EL (cell line): ENCODE measurements around the gene QSER1.

Experiments
- DNase-seq: peaks from one replicate; pipeline ENCODE4 v3.0.0-alpha.2; 2016

Gene QSER1

DNA sequence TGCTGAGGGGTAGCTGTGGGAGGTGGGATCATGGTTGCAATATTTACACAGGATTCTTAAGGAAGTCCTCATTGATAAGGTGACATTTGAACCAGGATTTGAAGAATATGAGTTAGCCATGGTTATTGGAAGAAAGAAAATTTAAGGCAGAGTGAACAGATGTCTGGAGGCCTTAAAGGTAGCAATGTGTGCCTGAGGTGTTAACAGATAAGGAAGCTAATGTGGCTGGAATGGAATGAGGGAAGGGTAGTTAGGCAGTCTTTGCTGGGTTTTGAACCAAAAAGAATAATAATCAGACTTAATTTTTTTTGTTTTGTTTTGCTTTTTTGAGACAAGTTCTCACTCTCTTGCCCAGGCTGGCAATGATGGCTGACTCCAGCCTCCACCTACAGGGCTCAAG lies 113.4 kb downstream of the QSER1 start:
- DNase-seq = no peak

DNA sequence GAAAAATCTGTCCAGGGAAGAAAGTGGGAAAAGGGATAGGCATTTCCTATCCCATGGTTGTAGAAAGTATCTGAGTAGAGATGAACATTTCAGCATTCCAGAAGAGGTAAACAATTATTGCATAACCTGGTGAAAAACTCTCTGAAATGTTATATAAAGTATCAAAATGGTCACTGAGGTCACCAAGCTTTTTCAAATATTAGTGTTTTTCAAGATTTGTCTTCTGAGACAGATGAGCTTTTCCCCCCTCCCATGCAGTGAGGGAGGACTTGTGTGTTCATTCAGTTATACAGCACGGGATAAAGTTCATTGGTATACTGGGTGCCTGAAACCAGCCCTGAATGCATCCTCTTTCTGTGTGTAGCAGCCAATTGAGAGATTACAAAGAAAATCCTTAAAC lies 121.1 kb downstream of the QSER1 start:
- no peak for DNase-seq

DNA sequence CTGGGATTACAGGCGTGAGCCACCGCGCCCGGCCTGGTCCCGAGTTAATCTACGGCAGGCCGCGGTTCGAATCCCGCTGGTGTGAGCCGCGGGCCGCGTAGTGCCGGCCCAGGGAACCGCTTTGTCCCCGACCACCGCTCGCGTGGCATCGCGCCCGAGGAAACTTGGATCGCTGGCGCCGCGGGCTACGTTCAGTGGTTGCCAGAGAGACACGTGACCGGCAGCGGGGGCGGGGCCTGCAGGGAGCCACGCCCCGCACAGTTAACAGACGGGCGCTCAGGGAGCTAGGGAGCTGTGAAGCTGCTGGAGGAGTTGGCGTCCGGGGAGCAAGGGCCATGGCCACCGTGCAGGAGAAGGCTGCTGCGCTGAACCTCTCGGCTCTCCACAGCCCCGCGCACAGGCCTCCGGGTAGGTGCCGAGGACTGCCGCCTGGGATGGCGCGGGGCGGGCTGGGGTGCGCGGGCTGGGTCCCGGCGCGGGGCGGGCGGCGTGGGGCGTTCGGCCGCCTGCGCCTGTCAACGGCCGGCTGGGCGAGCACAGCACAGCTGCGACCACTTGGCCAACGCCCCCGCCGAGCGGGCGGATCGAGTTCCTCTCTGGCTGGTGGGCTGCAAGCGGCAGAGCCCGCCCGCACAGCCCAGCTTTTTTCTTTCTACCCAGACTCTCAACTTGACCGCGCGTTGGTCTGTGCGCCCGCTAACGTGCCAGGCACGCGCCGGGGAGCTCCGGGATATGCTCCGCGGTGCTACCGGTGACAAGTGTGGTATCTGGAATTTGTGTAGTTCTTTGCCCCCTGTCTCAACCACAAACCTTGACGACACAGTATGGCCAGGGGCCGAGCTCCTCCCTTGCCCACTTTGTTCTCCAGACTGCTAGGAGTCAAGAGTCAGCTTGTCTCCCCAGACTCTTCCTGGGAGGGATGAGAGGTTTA lies 123.3 kb downstream of the QSER1 start, which contains the start of gene DEPDC7:
Gene DEPDC7 (plus strand): TSS at position 258 of the 931 bp plus-strand sequence. CDS start 78 bp downstream, at position 336.
- peak; percentile 91 for DNase-seq

DNA sequence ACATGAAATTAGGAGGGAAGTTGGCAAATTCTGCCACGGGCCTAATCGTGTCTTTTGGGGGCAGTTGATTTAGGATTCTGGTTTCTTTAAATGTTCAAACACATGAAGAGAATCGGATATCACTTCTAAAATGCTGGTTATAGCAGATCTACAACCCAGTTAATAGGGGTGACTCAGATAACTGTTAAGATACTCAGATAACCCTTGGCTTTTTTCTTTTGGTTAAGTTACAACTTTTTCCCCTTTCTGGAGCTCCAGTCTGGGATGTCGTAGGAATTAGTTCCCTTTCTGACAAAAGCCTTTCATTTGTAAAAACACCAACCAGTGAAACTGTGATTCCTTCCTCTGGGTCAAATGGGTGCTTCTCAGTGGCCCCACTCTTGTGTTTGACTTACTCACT lies 124.0 kb downstream of the QSER1 start:
- DNase-seq = no peak

DNA sequence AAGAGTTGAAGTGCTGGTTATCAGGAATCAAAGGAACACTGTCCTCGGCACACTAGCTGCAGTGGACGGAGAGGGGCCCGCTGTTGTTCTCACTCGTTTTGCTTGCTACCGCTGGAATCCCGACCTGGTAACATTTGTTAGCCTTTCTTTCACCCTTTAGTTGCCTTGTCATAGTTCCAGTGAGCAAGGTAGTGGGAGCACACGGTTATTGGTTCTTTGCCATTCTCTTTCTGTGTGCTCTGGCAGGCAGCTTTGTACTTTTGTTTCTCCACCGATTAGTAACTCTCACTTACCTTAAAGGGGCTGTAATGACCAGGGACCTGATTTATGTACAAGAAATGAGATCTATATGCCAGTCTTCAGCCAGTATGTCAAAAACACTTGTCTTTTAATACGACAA lies 124.9 kb downstream of the QSER1 start:
- DNase-seq = no peak

DNA sequence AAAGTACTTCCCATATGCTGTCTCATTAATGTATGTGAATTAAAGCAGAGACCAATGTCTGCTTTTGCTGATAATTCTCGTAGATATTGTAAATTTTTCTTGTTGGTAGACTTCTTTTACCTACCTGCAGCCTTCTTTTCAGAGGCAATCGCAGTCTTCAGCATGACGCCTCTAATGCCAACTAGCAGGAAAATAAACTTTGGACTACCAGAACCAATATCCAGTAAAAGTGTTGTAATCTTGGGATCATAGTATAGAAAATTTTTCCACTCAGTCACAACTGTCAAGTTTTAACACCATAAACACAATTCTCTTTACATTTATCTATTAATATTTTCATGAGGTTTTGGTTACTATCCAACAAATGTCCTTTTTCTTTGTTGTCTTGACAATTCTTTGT lies 125.4 kb downstream of the QSER1 start:
- no peak for DNase-seq

DNA sequence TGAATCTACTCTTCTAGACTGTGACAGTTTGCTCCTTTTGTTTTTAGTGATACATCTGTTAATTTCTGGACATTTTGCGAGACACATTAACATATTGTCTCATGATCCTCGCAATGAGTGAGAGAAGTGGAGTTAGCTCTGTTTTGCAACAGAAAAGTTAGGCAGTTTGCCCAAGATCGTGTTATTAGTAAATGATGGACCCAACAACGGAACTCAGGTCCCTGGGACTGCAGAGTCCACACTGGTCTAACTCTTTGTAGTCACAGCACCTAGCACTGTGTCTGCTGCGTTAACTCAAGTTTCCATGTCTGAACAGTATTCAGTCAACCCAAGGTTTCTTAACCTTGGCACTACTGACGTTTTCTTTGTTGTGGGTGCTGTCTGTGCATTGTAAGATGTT lies 126.2 kb downstream of the QSER1 start:
- no peak for DNase-seq

DNA sequence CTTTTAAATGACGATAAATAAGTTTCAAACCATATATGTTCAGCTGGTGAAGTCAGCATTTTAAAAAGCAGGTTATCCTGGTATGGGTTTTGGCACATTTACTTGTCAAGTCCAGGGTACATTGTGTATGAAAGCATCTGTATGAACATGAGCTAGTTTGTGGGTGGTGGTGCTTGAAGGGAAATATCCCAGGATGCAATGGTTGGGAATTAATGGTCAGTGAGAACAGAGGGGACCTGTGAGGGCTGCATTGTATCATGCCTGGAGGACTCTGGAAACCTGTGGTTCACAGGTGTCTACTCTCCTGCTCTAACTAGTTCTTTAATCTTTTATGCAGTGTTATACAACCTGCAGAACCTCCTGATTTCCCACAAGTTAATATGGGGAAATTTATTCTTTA lies 128.9 kb downstream of the QSER1 start:
- DNase-seq = no peak

DNA sequence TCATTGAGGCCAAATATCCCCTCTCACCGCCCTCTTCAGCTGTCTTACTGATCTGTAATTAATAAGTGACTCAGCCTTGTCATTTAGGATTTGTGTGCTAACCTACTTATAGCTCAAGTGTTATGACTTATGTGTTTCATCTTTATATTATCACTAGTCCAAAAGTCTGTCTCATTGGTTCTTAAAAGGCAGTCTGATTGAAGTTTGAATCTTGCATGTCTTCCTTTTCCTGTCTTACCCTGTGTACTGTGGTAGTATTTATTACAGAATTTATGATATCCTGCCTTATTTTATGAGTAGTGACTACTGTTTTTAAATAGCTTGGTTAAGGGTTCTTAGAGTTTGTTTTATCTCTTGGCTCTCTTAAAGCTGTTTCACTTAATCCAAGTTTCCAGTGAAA lies 129.3 kb downstream of the QSER1 start:
- DNase-seq = no peak

DNA sequence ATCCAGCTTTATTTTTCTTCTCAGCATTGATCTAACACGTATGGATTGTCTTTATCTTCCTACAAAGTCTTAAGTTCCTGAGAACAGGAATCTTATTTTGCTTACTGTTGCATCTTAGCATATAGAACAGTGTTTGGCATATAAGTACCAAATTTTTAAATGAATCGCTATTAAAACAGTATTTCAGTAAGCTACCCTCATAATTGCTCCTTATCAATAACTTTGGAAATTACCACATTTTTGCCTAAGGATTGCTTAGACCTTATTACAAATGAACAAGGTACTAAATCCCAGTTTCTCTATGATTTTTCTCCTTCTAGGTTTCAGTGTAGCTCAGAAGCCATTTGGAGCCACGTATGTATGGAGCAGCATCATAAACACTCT lies 132.7 kb downstream of the QSER1 start:
- DNase-seq = no peak

DNA sequence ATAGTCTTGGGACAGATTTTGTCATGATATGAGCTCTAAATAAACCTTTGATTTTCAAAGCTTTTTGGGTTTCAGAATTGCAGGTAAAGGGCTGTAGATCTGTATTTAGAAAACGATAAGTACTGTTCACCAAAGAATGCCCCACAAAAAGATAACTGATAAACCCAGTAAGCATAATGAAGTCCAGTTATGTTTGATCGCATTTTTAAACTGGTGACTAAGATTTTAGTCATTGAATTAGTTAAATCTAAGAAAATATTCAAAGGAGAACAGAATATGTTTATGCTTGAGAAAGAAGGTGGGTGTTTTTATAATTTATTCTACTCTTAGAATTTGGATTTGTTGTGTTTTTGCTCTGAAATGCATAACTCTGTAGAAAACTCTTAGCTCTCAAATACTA lies 134.6 kb downstream of the QSER1 start:
- peak; percentile 25 for DNase-seq

DNA sequence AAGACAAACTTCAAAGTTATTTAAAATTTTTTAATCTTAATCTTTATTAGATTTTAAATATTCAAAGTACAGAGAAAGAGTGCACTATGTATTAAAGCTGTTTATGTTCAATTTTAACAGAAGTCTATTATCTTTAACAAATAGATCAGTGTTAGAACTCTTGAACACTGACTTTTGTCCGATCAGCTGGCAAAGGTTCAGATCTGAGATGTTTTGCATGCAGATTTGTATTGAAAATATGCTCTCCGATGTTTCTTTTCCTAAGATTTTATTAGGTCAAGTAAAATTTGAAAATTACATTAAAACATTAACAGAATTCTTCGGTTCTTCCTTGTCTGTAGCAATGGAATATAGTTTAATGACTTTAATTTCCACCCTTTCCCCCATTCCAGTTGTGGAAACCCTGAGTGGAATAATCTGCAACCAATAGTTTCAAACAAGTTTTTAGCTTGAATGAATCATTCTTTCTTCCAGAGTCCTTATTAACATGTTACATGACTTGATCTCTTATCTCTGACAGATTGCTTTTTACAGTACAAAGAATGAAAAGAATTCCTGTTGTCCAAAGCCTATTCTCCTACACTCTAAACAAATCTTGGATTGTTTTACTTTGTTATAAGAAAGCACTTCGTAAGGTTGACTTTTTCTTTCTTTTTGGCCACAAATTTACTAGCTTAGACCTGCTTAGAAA lies 135.4 kb downstream of the QSER1 start:
- peak; percentile 49 for DNase-seq

DNA sequence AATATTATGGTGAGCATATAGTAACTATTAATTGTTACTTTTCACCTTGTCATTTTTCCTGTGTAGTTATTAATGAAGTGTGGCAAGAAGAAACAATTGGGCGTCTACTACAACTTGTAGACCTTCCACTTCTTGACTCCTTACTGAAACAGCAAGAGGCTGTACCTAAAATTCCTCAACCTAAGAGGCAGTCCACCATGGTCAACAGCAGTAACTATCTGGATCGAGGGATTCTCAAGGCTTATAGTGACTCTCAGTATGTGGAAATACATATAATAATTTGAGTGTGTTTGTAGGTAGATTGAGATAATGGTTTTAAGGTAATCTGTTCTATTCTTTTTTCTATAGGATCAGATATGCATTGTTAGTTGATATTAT lies 135.9 kb downstream of the QSER1 start:
- no peak for DNase-seq

DNA sequence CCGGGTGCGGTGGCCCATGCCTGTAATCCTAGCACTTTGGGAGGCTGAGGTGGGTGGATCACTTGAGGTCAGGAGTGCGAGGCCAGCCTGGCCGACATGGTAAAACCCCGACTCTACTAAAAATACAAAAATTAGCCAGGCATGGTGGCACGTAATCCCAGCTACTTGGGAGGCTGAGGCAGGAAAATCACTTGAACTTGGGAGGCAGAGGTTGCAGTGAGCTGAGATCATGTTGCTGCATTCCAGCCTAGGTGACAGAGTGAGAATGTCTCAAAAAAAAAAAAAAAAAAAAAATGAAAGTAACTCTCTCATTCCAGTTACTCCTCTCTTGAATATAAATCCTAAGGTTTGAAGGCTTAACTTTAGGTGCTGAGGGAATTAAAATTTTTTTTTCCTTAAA lies 136.6 kb downstream of the QSER1 start:
- DNase-seq = peak; percentile 19
